Neutrophil (primary cell): ENCODE data around the gene MTMR6.

Experiments
- H3K27ac ChIP-seq: fragments of 200-600 bp; sonication (generic); 2 replicates; pipeline ENCODE4 v1.5.1; 2016; ENCODE audit warnings: mild to moderate bottlenecking, moderate library complexity
- H3K27me3 ChIP-seq: fragments of 200-600 bp; sonication (generic); 2 replicates; pipeline ENCODE4 v1.6.0; 2016; ENCODE audit warnings: mild to moderate bottlenecking
- H3K36me3 ChIP-seq: fragments of 200-600 bp; sonication (generic); 2 replicates; pipeline ENCODE4 v1.5.1; 2017
- H3K4me1 ChIP-seq, 2 experiments: fragments of 200-600 bp in 1 of 2; sonication (generic) in 1 of 2; 1 replicate in 1 of 2; 2 replicates in 1 of 2; pipeline versions ENCODE4 v1.5.1 to v1.6.1; 2013 to 2016; ENCODE audit warnings: low read depth in 1 of 2, low read length in 1 of 2, mild to moderate bottlenecking in 1 of 2, moderate library complexity in 1 of 2; ENCODE audit not compliant: control insufficient read depth in 1 of 2, insufficient read depth in 1 of 2
- H3K4me3 ChIP-seq, 2 experiments: fragments of 200-600 bp in 1 of 2; sonication (generic) in 1 of 2; 1 replicate in 1 of 2; 2 replicates in 1 of 2; pipeline ENCODE4 v1.5.1; 2013 to 2016; ENCODE audit warnings: low read depth in 1 of 2, low read length in 1 of 2, mild to moderate bottlenecking in 1 of 2, moderate library complexity in 1 of 2
- H3K9me3 ChIP-seq: fragments of 200-600 bp; sonication (generic); 2 replicates; pipeline ENCODE4 v1.5.1; 2016
- CTCF ChIP-seq: fragments of 200-600 bp; sonication (generic); IDR thresholded peaks from 2 replicates; pipeline ENCODE4 v1.5.1; 2016; ENCODE audit warnings: antibody characterized with exemption

The MTMR6 gene

GRCh38 chr13:25286969-25287961 lies at the start of gene MTMR6:
Gene MTMR6 (minus strand): TSS chr13:25287488. CDS start chr13:25287247, 241 bp downstream.
- H3K9me3 ChIP-seq, result no peaks in the 10 kb centered on the region
- peak within 1 kb of the TSS; percentile 87 to 97 for H3K4me3 ChIP-seq
- H3K36me3 ChIP-seq, result peaks cover 4% of the 10 kb centered on the region
- TF ChIP-seq CTCF, result peak; percentile 99
- peak within 1 kb of the TSS; percentile 96 for H3K27ac ChIP-seq
- H3K4me1 ChIP-seq, result peaks cover 21 to 30% of the 10 kb centered on the region in 2 experiments
- peaks cover 43% of the 10 kb centered on the region for H3K27me3 ChIP-seq

GRCh38 chr13:25335856-25336255 lies 48.6 kb upstream of the MTMR6 start:
- no peaks in the 10 kb centered on the region for H3K4me1 ChIP-seq
- no peak overlapping the region for H3K27ac ChIP-seq
- peaks cover 86% of the 10 kb centered on the region for H3K36me3 ChIP-seq
- no peak overlapping the region for H3K4me3 ChIP-seq
- no peaks in the 10 kb centered on the region for H3K9me3 ChIP-seq
- H3K27me3 ChIP-seq, result no peaks in the 10 kb centered on the region
- TF ChIP-seq CTCF, result no peak

- no peak for TF ChIP-seq CTCF
- H3K9me3 ChIP-seq, result no peaks in the 10 kb centered on the region
- peaks cover 98% of the 10 kb centered on the region for H3K36me3 ChIP-seq
- no peak overlapping the region for H3K4me3 ChIP-seq
- no peaks in the 10 kb centered on the region for H3K4me1 ChIP-seq
- no peaks in the 10 kb centered on the region for H3K27me3 ChIP-seq
- no peak overlapping the region for H3K27ac ChIP-seq
Observed at GRCh38 chr13:25330541-25330940, 43.3 kb upstream of the MTMR6 start.

GRCh38 chr13:25329706-25330105 lies 42.4 kb upstream of the MTMR6 start:
- no peak for TF ChIP-seq CTCF
- Histone ChIP-seq H3K27ac (no peak overlapping the region), H3K4me3 (no peak overlapping the region), H3K27me3 (no peaks in the 10 kb centered on the region), H3K36me3 (peaks cover 100% of the 10 kb centered on the region), H3K4me1 (no peaks in the 10 kb centered on the region), H3K9me3 (no peaks in the 10 kb centered on the region)

GRCh38 chr13:25324100-25324499 lies 36.8 kb upstream of the MTMR6 start:
- TF ChIP-seq CTCF, result no peak
- no peaks in the 10 kb centered on the region for H3K4me1 ChIP-seq
- peak overlapping the region; percentile 10 for H3K27ac ChIP-seq
- H3K36me3 ChIP-seq, result peaks cover 97% of the 10 kb centered on the region
- H3K9me3 ChIP-seq, result no peaks in the 10 kb centered on the region
- no peak overlapping the region for H3K4me3 ChIP-seq
- H3K27me3 ChIP-seq, result no peaks in the 10 kb centered on the region
